K562 (cell line): Measurements from ENCODE around the gene ELOVL7. TPM values are rescaled to one million over a fixed set of nuclear protein-coding genes. Genes with fewer than 3 reads are reported as not detected.

Experiments used
- EHMT2 ChIP-seq: fragments of 450-650 bp; IDR thresholded peaks from 2 replicates; pipeline ENCODE4 v1.6.1; 2018; ENCODE audit warnings: antibody characterized with exemption
- MEIS2 ChIP-seq: fragments of 450-650 bp; IDR thresholded peaks from 2 replicates; pipeline ENCODE4 v1.6.1; 2014; ENCODE audit warnings: mild to moderate bottlenecking; ENCODE audit not compliant: partially characterized antibody
- MYC ChIP-seq, 2 experiments: fragments of 250-450 bp in 1 of 2; sonication (Bioruptor Pico) in 1 of 2; IDR thresholded peaks; 2 replicates each; pipeline versions ENCODE4 v1.5.1 to v1.6.1; 2012 to 2021; ENCODE audit warnings: low read depth in 2 of 2, borderline replicate concordance in 1 of 2, improper control_type of control experiment in 1 of 2, low read length in 1 of 2, mild to moderate bottlenecking in 1 of 2, moderate library complexity in 1 of 2
- NBN ChIP-seq: fragments of 450-650 bp; IDR thresholded peaks from 2 replicates; pipeline ENCODE4 v1.6.1; 2016; ENCODE audit warnings: low read depth, mild to moderate bottlenecking
- PCBP2 ChIP-seq: fragments of 200-400 bp; formaldehyde crosslinking; IDR thresholded peaks from 2 replicates; pipeline ENCODE4 v1.6.1; 2018; ENCODE audit warnings: low read length, low read depth, mild to moderate bottlenecking, moderate library complexity; ENCODE audit not compliant: poor library complexity, severe bottlenecking
- POLR3A ChIP-seq: IDR thresholded peaks from 2 replicates; pipeline ENCODE4 v1.6.1; 2011; ENCODE audit warnings: borderline replicate concordance, mild to moderate bottlenecking, moderate library complexity; ENCODE audit not compliant: insufficient read length, insufficient read depth; ENCODE audit errors: extremely low read depth
- STAT5A ChIP-seq: IDR thresholded peaks from 2 replicates; pipeline ENCODE4 v1.6.1; 2012; ENCODE audit warnings: low read length, inconsistent platforms, borderline replicate concordance
- TCF3 ChIP-seq: sonication (generic); formaldehyde crosslinking; IDR thresholded peaks from 2 replicates; pipeline ENCODE4 v1.4.0; 2020; ENCODE audit warnings: mild to moderate bottlenecking, missing genetic modification reagents
- TSC22D4 ChIP-seq: fragments of 450-650 bp; IDR thresholded peaks from 2 replicates; pipeline ENCODE4 v1.6.1; 2016; ENCODE audit warnings: missing genetic modification characterization, missing biosample characterization, control low read depth
- ZNF274 ChIP-seq: IDR thresholded peaks from 2 replicates; pipeline ENCODE4 v1.6.1; 2011; ENCODE audit warnings: low read depth, mild to moderate bottlenecking, low read length, moderate library complexity, borderline replicate concordance
- polyA plus RNA-seq, 8 experiments: library from polyadenylated mRNA; depleted of rRNA in 4 of 8; stranded (reverse) in 5 of 8; unstranded in 3 of 8; fragments of >200 nt; fragmentation: Nextera tagmentation in 2 of 8; fragmentation: Illumina TruSeq in 1 of 8; extraction: Ambion mirVana in 2 of 8; extraction: Trizol in 1 of 8; gene quantifications; 2 replicates each; pipeline versions ENCODE4 v1.2.1 to v1.2.3, GENCODE V29; 2011 to 2014; ENCODE audit warnings: inconsistent platforms in 1 of 8, missing spikeins in 1 of 8
- total RNA-seq, 7 experiments: library from RNA; depleted of rRNA in 6 of 7; stranded (reverse); fragments of >200 nt in 6 of 7; fragmentation: Illumina TruSeq in 2 of 7; extraction: Trizol in 2 of 7; gene quantifications; 2 replicates each; pipeline versions ENCODE4 v1.2.1 to v1.2.3, GENCODE V29; 2011 to 2021; ENCODE audit warnings: low replicate concordance in 1 of 7
- TF ChIP-seq, protein P1 (sequence below), 2 experiments: IDR thresholded peaks; 2 replicates each; pipeline ENCODE4 v1.6.1; 2012; ENCODE audit warnings: improper control_type of control experiment in 2 of 2, low read depth in 2 of 2, low read length in 2 of 2, borderline replicate concordance in 1 of 2
- TF ChIP-seq, protein P2 (sequence below): sonication (generic); formaldehyde crosslinking; IDR thresholded peaks from 2 replicates; pipeline ENCODE4 v1.8.0; 2023; ENCODE audit warnings: mild to moderate bottlenecking, missing genetic modification reagents
- TF ChIP-seq, protein P3 (sequence below): fragments of 450-650 bp; IDR thresholded peaks from 2 replicates; pipeline ENCODE4 v1.6.1; 2017; ENCODE audit warnings: mild to moderate bottlenecking, moderate library complexity
- TF ChIP-seq, protein P4 (sequence below): fragments of 250-450 bp; sonication (Bioruptor Pico); IDR thresholded peaks from 2 replicates; pipeline ENCODE4 v1.4.0; 2020; ENCODE audit warnings: mild to moderate bottlenecking, moderate library complexity

ELOVL7 gene
- total and polyA plus RNA-seq, 9 of the 15 experiments (the other 6 are each of a cell fraction or from before 2014, with no cell fraction given), result 4.5 to 12.3 (median 6.9) TPM

DNA sequence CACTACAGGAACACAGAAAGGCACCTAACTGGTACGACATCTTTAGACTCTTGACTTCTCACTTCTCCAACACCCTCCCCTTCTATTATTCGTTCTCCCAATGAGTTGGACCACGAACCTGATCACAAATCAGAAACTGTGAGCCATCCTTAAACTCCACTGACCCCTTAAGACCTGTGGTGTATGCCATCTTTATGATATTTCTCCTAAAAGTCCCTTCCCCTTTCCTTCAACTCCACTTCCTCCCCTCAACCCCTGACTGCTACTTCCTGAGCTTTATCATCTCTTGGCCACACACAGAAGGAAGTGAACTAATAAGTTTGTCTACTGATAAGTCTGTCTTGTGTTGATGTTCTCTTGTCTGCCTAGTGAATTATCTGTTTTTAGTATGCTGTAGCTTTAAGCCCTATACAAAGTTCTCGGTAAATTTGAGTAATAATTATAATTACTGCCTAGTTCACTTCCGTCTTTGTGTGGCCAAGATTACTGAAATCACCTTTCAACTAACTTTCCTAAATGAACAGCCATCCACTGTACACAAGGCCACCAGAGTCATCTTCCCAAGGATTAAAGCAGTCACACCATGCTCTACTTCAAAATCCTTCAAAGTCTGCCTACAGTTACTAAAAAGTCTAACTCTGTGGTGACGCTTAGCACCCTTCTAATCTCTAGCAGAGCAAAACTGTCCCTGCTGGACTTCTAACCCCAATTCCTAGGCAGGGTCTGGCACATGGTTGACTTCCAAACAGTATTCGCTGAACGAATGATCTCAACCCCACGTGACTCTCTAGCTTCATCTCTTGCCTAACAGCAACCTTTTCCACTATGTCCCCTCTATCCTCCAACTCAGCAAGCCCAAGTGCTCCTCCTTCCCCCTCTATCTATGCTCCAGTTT, 23.2 kb downstream of the ELOVL7 start (continued):
- TF ChIP-seq NBN (peak; percentile 82; the same call in 1 of the 2 replicates), PCBP2 (no peak), TSC22D4 (no peak), TCF3 (CRISPR knock-in tag) (peak; percentile 94), MEIS2 (peak; percentile 93), STAT5A (peak; percentile 65), ZNF274 (no peak), MYC (IDR thresholded peaks at IDR 0.05; ENCODE audit: low read depth, low read length) (peak; percentile 64), MYC (CRISPR knock-in tag; IDR thresholded peaks at IDR 0.05; ENCODE audit: borderline replicate concordance, low read depth) (peak; percentile 61; the same call in 1 of the 2 replicates), EHMT2 (peak; percentile 93), POLR3A (no peak)
- TF ChIP-seq, protein P1, sequence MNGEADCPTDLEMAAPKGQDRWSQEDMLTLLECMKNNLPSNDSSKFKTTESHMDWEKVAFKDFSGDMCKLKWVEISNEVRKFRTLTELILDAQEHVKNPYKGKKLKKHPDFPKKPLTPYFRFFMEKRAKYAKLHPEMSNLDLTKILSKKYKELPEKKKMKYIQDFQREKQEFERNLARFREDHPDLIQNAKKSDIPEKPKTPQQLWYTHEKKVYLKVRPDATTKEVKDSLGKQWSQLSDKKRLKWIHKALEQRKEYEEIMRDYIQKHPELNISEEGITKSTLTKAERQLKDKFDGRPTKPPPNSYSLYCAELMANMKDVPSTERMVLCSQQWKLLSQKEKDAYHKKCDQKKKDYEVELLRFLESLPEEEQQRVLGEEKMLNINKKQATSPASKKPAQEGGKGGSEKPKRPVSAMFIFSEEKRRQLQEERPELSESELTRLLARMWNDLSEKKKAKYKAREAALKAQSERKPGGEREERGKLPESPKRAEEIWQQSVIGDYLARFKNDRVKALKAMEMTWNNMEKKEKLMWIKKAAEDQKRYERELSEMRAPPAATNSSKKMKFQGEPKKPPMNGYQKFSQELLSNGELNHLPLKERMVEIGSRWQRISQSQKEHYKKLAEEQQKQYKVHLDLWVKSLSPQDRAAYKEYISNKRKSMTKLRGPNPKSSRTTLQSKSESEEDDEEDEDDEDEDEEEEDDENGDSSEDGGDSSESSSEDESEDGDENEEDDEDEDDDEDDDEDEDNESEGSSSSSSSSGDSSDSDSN (IDR thresholded peaks at IDR 0.05; ENCODE audit: borderline replicate concordance in 1 of 2, low read depth in 2 of 2, low read length in 2 of 2), result no peak
- TF ChIP-seq, protein P2, sequence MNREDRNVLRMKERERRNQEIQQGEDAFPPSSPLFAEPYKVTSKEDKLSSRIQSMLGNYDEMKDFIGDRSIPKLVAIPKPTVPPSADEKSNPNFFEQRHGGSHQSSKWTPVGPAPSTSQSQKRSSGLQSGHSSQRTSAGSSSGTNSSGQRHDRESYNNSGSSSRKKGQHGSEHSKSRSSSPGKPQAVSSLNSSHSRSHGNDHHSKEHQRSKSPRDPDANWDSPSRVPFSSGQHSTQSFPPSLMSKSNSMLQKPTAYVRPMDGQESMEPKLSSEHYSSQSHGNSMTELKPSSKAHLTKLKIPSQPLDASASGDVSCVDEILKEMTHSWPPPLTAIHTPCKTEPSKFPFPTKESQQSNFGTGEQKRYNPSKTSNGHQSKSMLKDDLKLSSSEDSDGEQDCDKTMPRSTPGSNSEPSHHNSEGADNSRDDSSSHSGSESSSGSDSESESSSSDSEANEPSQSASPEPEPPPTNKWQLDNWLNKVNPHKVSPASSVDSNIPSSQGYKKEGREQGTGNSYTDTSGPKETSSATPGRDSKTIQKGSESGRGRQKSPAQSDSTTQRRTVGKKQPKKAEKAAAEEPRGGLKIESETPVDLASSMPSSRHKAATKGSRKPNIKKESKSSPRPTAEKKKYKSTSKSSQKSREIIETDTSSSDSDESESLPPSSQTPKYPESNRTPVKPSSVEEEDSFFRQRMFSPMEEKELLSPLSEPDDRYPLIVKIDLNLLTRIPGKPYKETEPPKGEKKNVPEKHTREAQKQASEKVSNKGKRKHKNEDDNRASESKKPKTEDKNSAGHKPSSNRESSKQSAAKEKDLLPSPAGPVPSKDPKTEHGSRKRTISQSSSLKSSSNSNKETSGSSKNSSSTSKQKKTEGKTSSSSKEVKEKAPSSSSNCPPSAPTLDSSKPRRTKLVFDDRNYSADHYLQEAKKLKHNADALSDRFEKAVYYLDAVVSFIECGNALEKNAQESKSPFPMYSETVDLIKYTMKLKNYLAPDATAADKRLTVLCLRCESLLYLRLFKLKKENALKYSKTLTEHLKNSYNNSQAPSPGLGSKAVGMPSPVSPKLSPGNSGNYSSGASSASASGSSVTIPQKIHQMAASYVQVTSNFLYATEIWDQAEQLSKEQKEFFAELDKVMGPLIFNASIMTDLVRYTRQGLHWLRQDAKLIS (CRISPR knock-in tag), result 0 out of 2 replicates have a peak, but pooled peaks have one; percentile 25
- TF ChIP-seq, protein P3, sequence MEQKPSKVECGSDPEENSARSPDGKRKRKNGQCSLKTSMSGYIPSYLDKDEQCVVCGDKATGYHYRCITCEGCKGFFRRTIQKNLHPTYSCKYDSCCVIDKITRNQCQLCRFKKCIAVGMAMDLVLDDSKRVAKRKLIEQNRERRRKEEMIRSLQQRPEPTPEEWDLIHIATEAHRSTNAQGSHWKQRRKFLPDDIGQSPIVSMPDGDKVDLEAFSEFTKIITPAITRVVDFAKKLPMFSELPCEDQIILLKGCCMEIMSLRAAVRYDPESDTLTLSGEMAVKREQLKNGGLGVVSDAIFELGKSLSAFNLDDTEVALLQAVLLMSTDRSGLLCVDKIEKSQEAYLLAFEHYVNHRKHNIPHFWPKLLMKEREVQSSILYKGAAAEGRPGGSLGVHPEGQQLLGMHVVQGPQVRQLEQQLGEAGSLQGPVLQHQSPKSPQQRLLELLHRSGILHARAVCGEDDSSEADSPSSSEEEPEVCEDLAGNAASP, result no peak
- TF ChIP-seq, protein P4, sequence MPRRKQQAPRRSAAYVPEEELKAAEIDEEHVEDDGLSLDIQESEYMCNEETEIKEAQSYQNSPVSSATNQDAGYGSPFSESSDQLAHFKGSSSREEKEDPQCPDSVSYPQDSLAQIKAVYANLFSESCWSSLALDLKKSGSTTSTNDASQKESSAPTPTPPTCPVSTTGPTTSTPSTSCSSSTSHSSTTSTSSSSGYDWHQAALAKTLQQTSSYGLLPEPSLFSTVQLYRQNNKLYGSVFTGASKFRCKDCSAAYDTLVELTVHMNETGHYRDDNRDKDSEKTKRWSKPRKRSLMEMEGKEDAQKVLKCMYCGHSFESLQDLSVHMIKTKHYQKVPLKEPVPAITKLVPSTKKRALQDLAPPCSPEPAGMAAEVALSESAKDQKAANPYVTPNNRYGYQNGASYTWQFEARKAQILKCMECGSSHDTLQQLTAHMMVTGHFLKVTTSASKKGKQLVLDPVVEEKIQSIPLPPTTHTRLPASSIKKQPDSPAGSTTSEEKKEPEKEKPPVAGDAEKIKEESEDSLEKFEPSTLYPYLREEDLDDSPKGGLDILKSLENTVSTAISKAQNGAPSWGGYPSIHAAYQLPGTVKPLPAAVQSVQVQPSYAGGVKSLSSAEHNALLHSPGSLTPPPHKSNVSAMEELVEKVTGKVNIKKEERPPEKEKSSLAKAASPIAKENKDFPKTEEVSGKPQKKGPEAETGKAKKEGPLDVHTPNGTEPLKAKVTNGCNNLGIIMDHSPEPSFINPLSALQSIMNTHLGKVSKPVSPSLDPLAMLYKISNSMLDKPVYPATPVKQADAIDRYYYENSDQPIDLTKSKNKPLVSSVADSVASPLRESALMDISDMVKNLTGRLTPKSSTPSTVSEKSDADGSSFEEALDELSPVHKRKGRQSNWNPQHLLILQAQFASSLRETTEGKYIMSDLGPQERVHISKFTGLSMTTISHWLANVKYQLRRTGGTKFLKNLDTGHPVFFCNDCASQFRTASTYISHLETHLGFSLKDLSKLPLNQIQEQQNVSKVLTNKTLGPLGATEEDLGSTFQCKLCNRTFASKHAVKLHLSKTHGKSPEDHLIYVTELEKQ (CRISPR knock-in tag), result no peak
